Glomerular endothelial cell (primary cell): ENCODE data around the gene ABHD15. TPM values are rescaled to one million over a fixed set of nuclear protein-coding genes. Genes with fewer than 3 reads are reported as not detected.

ENCODE experiments used
- DNase-seq: peaks from one replicate; pipeline ENCODE4 v3.0.0-alpha.2; 2011; ENCODE audit warnings: low read depth, low spot score; ENCODE audit errors: extremely low read depth
- total RNA-seq: library from RNA; depleted of rRNA; stranded (reverse); fragments of >200 nt; gene quantifications from 2 replicates; pipeline ENCODE4 v1.2.3, GENCODE V29; 2015

ABHD15 gene
- total RNA-seq, 1 donor from 2014 or later: 9.0 TPM

GRCh38 chr17:29549177-29549923 lies 17.5 kb downstream of the ABHD15 start:
- no peak for DNase-seq

GRCh38 chr17:29546830-29547229 lies 20.0 kb downstream of the ABHD15 start:
- DNase-seq: no peak

- DNase-seq: no peak
Measured at GRCh38 chr17:29546085-29546484, 20.8 kb downstream of the ABHD15 start.

DNA sequence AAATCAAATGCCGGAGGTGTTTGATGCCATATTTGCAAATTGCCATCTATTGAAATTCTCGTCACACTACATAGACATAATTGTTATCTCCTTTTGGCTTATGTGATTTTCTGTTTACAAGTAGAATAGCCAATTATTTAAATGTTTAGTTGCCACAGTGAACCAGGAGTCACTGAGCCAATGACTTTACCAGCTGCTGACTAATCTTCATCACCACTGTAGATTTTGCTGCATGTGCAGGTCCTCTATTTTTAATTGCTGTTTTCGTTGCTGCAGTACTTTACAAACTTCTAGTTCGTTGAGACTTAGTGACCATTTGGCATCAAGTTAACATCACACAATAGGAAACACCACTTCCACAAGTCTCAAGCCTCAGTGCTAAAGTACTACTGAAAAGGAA lies 22.8 kb downstream of the ABHD15 start:
- no peak for DNase-seq

- DNase-seq: no peak
Measured at GRCh38 chr17:29533976-29534375, 32.9 kb downstream of the ABHD15 start.

GRCh38 chr17:29526322-29526721 lies 40.5 kb downstream of the ABHD15 start:
- no peak for DNase-seq

DNA sequence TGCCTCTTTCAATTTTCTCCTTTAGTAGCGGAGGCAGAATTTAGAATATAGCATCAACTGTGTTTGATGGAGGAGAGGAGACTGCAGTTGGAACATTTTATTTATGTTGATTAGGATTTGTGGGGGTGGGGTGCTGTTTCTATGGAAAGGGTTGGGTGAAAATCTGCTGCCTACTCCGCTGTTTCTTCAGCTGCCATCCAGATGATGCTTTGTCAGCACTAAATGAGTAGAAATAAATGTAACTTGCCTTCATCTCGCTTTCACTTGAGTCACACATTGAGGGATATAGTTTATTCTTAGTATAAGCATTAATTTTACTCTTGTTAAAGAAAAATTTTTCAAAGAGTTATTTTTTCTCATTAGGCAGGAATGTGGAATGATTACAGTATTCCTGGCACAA lies 42.1 kb downstream of the ABHD15 start:
- DNase-seq: no peak

GRCh38 chr17:29518359-29518758 lies 48.5 kb downstream of the ABHD15 start:
- no peak for DNase-seq

DNA sequence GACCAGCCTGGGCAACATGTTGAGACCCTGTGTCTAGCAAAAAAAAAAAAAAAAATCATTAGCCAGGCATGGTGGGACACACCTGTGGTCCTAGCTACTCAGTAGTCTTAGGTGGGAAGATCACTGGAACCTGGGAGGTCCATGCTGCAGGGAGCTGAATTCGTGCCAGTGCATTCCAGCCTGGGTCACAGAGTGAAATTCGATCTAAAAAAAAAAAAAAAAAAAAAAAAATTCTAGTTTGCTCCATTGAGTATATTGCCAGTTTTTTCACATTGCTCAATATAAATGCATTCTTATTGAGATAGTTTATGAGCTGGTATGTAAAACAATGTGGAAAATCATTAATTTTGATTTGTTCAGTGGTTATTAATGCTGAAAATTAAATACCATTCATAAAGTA lies 52.0 kb downstream of the ABHD15 start:
- no peak for DNase-seq

- no peak for DNase-seq
Measured at GRCh38 chr17:29510953-29511352, 55.9 kb downstream of the ABHD15 start.

Other genes with a start within 250 kb of the ABHD15 start
- 48.8 and 60.1 TPM in 2 replicates for gene TAOK1, start 176.7 kb downstream of the ABHD15 start, total RNA-seq
- 39.3 and 52.2 TPM in 2 replicates for gene TP53I13, start 1.7 kb upstream of the ABHD15 start, total RNA-seq
- gene GIT1, start 22.6 kb upstream of the ABHD15 start, total RNA-seq: 56.4 and 67.1 TPM in 2 replicates
- 16.6 and 27.8 TPM in 2 replicates for gene ANKRD13B, start 26.1 kb upstream of the ABHD15 start, total RNA-seq
- 2.7 and 13.0 TPM in 2 replicates for gene CORO6, start 55.9 kb upstream of the ABHD15 start, total RNA-seq